GM18508 (cell line): ENCODE data around the gene MYOD1.

Source experiments
- ATAC-seq: cut with Tn5 transposase; IDR thresholded peaks from one replicate; pipeline ENCODE4 v1.9.1; 2021; ENCODE audit warnings: moderate number of reproducible peaks; ENCODE audit not compliant: insufficient read depth, unreplicated experiment

MYOD1 gene

DNA sequence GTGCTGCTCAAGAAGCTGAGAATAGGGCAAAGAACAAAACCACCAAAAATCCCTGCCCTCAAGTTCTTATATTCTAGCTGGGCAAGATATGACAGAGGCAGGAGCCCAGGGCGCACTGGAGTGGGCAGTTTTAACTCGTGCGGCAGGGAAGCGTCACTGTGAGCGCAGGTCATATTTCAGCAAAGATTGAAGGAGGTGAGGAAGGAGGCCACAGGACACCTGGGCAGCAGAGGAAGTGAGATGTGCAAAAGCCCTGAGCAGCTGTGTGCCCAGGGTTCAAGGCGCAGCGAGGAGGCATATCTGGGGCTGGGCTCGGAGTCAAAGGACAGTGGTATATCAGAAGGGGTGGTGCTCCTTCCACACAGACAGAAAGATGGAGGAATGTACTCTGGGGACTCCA lies 28.7 kb downstream of the MYOD1 start:
- no peak for ATAC-seq

DNA sequence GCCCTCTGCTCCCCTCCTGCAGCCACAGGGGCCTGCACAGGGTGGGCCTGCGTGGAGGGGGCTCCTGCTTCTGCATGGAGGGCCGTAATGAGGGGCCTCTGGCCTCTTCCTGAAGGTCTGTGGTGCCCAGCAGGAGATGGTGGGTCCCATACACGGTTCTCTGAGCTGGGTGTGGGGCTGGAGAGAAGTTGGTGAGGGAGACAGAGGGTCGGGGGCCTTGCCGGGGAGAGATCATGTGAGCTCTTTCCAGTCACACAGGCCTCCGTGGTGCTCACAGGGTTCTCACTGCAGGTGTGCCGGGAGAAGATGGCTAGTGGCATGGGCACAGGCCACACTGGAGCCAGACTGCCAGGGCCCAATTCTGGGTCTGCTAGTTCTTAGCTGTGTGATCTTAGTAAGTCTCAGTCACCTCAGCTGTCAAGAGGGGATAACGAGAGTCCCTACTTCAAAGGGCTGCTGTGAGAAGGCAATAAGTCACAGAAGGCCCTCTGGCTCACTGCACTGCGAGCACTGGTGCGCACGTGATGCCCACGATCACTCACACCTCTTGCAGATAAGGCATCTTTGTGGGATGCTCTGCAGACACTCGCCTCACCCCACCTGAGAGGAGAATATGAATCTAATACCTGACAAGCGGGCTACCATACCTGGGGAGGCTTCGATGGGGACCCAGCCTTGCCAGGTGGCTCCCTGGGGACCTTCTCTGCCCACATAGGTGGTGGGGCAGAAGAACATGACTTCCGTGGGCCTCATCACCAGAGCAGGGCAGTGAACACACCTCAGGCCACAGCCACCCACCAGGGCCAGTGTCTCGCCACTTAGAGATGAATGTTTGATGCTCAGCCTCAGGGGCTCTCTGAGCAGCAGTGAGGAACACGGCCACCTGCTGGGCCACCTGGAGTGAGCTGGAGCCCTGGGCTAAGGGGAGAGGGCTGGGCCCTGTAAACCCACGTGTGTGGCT lies 29.7 kb downstream of the MYOD1 start:
- ATAC-seq, result no peak

DNA sequence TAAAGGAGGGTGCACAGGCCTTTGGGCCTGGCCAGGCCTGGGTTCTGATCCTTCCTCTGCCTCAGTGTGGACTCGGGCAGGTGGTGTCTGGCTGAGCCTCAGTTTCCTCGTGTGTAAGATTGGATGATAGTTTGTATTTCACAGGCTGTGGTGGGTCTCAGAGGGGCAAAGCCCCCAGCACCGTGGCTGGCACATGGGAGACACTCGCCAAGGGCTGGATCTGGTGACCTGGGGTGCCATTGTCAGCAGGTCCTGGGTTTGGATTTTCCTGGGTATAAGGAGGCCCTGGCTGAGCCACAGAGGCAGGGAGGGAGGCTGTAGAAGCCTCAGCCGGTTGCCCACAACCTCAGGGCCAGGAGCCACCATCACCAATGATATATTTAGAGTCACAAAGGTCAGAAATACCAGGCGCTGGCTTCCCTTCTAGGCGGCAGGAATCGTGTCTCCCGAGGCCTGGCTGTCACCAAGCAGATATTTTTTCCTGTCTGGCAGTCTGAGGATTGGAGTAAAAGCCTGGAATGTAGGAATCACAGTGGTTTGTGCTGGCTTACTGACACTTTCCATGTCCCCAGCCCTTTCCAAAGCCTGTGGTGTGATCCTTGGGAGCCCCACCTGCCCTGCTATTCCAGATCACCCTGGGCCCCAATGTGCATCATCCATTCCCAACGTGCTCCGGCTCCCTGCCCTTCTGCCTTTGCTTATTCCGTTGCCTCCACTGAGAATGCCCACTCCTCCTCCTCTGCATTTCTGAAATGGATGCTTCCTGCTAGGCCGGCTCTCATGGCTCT lies 30.8 kb downstream of the MYOD1 start:
- no peak for ATAC-seq

DNA sequence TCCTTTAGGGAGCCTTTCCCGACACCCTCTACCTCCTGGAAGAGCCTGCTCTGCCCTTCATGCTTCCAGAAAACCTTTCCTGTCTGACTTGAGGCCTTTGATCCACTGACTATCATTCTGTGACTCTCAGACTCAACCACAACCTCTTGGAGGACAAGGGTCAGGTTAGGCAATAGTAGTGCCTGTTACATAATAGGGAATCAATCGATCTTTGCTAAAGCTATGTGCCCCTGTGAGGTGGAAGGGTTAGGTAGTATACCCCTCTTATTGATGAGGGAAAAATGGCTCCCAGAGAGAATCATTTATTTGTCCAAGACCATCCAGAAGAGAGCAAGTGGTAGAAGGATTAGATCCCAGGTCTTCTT lies 31.4 kb downstream of the MYOD1 start:
- ATAC-seq, result no peak

DNA sequence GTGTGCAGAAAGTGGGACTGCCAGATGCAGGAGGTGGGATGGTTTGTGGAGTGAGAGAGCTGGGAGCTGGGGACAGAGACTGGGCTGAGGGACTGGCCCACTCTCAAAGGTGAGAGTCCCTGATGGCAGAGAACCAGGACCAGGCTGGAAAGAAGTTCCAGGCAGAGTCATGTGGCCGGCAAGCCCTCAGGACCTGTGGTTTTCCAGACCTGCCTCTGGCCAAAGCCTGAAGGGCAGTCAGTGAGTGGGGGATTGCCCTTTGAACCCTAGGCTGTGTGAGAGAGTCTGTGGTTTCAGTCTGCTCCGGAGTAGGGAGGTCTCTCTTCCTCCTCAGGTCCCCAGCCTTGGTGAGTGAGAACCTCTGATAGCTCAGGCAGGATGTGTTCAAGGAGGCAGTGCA lies 32.2 kb downstream of the MYOD1 start:
- no peak for ATAC-seq

DNA sequence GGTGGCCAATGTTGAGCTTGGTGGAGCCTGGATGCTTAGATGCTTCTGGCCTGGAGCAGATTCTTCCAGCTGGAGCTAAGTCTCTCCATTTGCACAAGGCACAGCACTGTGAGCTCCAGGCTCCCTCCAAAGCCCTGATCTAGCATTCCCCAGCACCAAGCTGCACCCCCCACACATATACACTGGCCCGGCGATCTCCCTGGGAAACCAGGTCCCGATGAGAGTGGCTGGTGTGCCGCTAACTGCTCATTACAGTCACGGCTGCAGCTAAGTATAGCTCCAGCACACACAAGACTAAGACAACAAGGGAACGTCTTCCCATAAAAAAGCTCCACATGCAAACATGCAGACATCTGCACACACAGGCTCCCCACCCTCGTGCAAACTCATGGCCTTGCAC lies 32.8 kb downstream of the MYOD1 start:
- no peak for ATAC-seq

DNA sequence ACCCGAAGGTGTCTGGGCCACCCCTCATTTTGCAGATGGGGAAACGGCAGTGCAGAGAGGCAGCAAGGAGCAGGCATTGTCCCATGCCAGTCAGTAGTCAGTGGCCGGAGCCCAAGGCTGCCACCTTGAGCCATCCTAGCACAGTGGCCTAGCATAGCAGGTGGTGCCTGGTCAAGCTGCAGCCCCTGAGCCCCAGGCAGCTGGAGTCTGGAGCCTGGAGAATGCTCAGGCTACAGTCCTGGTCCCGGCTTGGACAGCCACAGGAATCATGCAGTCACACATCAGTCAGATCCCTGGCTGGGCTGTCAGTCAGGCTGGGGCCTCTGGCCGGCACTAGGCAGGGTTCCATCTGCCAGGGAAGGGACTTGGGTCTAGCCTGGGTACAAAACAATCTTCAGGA lies 33.8 kb downstream of the MYOD1 start:
- no peak for ATAC-seq

DNA sequence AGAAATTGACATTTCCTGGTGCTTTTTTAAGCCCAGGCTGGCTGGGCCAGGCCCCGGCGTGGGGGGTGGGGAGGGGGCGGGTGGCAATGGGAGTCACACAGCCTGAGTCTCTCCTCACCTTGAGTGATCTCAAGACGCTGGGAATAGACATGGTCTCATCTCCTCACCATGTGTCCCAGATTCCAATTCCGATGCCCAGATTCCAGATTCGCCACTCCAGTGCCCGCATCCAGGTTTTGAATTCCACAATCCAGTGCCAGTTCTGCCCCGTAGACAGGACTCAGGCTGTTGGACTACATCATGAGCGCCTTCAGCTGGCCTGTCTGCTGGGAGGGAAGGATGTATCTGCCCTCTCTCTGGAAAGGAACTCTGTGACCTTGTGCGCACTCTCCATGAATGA lies 34.3 kb downstream of the MYOD1 start:
- ATAC-seq, result no peak

DNA sequence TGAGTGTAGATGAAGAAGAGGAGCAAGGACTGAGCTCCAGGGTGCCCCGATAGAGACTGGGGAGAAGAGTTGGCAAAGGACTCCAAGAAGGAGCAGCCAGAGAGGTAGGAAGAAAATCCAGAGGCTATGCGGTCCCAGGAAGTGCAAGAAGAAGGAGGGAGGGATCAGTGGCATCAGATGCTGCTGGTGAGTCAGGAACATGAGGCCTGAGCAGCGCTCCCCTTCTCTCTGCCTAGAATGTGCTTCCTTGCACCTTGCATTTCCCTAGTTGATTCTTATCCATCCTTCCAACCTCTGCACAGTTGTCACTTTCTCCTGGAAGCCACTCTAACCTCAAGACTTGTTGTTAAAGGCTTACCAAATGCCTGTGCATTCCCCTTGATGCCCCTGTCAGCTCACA lies 36.5 kb downstream of the MYOD1 start:
- no peak for ATAC-seq

DNA sequence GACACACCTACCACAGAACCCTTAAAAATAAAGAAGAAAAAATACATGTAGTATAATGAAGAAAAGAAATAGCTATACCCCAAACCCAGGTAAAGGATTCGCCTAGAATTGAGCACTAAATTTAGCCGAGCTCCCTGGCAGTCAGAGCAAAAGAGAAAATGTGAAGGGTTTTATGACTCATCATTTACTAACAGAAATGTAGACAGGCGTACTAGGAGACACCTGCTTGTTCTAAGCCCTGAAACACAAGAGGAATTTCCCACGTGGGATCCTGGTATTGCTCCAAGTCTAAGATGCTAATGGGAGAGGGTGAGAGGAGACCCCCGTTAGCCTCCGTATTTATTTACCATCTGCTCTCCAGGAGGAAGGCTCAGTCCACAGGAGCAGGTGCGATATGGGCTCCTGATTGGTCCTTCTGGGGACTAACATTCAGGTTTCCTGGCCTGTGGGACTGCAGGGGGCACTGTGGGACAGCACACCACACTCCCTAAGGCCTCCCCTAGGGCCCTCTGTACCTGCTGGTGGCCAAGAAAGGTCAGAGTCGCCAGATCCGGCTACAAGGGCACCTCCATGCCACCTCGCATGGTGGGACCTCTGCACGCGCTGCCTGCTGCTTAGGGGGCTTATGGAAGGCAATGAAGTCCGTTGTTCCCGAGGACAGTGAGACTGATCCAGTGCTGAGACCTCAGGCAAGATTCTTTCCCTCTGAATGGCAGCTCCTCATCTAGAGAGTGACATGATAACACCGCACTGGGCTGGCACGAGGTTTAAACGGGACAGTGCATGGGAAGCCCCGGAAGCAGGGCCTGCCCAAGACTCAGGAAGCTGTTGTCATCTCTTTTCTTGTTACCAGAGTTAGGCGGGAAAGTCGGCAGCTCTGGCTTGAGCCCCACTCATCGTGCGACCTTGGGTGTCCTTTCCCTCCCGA lies 41.0 kb downstream of the MYOD1 start:
- ATAC-seq, result no peak

DNA sequence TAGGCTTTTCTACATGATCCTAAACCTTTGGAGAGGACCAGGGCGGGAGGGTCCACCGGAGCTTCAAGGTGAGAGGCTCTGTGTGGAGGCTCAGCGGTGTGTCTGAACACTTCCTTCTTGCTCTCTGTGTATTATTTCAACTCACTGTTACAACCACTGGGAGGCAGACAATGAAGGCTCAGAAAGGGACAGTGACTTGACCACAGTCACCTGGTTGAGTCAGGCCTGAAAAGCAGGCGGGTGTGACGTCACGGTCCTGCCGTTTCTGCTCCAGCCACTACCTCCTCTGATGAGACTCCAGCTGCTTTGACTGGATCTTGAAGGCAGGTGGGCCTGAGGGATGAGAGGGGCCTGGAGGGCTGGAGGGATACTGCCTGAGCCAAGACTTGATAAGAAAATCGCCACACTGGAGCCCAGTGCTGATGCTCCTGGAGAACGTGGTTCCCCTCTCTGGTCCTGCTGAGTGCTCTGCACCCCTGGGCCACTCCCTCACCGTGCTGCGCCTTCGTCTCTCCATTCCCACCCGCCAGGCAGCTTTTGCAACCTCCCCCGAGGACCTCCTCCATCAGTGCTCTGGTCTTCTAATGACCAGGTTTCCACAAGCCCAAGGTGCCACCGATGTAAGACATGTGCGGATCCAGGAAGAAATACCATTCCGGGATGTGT lies 43.1 kb downstream of the MYOD1 start:
- no peak for ATAC-seq

DNA sequence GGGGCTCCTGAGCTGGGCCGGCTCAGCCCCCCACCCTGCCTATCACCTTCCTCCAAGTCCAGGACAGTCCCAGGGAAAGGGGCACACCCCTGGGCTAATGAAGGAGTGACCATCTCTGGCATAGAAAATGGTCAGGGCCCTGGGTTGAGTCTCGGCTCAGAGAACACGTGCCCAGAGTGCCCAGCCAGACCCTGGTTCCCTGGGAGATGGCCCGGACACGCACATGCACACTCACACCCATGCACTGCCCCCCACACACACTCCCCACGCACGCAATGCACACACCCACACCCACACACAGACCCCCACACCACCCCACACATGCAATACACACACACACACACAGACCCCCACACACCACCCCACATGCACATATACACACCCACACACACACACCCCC lies 43.9 kb downstream of the MYOD1 start:
- ATAC-seq, result no peak

DNA sequence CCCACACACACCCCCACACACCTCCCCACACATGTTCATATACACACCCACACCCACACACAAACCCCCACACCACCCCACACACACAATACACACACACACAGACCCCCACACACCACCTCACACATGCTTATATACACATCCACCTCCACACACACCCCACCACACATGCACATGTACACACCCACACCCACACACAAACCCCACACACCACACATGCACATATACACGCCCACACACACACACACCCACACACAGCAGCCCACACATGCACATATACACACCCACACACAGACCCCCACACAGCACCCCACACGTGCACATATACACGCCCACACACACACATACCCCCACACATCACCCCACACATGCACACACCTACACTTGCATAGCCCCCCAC lies 44.3 kb downstream of the MYOD1 start:
- ATAC-seq, result no peak

DNA sequence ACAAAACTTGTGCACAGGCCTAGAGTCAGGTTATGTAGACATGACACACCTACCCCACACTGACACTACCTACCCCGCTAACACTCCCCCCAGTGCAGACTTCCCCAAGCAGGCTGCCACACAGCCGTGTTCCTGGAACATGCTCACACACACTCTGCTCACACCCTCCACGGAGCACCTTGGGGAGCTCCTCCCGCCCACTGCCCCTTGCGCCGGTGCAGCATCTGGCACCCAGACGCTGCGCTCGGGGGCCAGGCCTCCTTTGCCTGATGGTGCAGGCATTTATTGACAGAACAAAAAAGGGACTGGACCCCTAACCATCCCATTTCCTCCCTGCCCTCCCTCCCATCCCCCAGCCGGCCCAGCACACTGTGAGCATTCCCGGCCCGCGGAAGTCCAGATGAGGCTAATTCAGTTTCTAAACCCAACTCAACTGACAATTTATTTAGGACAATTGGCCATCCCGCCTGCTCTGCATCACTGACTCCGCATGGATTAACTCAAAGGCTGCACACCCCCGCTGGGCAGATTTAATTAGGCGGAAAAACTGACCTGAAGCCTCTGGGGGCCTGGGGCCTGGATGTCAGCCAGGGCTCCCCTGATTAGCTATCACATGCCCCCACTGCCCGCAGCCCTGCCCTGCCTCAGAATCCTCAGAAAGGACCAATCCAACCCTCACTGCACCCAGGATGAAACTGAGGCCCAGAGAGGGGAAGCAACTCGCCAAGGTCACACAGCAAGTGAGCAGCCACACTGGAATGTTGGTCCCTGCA lies 45.3 kb downstream of the MYOD1 start:
- no peak for ATAC-seq

DNA sequence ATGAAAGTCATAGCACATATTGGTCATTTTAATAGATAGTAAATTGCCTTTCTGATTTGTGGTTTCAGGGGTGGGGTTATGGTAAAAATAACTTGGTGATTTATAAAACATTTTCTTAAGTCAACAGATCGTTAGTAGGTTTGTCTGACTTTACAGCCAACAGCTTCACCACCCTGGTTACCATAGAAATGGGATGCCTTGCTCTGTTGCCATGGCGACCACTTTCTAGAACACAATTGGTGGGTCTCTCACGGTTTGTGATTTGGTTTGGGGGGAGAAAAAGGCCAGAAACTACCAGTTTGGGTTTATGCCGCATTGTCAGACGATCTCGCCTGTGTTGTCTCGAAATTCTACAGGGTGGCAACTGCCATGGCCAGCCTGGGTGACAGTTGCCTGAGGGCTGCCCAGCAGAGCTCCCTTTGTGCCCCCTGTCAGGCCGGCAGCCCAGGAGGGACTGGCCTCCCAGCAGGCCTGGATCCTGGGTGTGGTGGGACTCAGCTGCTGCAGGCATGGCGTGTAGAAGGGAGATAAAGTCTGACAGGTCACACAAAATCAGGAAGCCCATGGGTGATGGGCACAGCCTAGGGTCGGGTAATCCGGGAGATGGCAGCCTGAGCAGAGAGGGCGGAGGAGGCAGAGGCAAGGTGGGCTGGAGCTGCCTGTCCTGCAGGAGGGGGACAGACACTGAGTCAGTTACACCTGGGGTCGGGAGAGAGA lies 46.1 kb downstream of the MYOD1 start:
- no peak for ATAC-seq

DNA sequence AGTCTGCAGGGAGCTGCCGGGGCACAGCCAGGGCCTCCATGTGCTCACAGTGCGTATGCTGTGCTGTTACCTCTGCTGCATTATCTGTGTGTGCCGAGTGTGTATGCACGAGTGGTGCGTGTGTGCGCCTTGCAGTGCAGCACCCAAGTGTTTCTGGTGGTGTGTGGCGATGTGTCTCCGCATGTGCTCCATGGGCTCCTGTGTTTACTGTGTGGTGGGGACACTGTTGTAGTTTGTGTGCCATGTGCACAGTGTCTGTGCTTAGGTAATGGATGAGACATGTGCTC lies 46.6 kb downstream of the MYOD1 start:
- ATAC-seq, result no peak

DNA sequence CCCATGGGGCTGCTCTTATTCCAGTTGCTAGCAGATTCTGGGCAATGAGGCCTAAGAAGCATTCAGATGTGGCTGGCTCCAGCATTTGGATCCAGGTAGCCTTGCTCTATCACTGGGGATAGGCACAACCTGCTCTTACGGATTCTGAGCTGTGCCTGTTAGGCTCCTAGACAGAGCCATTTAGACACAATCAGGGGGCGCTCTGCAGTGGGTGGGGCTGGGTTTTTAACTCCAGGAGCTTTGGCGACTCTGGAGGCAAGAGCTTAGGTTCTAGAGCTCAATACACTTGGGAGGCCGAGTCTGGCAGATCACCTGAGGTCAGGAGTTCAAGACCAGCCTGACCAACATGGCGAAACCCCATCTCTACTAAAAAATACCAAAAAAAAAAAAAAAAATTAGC lies 47.2 kb downstream of the MYOD1 start:
- no peak for ATAC-seq

DNA sequence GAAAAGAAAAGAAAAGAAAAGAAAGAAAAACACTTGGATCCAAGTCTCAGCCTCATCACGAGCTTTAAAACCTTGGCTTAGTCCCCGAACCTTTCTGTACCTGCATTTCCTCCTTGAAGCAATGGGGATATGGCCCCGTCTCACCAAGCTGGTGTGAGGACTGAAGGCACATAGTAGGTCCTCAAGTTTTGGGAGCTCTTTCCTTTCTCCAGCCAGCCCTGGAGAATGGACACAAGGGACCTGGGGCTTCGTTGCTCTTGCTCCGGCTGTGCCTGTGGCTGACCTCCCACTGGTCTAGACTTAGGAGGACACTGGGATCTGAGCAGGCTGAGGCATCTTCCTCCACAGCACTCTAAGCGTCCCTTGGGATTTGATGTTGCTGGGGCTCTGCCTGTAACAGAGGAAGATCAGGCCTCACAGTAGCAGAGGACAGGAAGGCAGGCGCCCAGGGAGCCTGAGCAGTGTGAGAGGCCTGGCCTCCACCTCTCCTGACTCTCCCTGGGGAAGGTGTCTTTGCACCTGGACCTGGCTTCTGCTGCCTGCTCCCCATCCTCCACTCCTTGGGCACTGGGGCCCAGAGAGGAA lies 48.0 kb downstream of the MYOD1 start:
- no peak for ATAC-seq

DNA sequence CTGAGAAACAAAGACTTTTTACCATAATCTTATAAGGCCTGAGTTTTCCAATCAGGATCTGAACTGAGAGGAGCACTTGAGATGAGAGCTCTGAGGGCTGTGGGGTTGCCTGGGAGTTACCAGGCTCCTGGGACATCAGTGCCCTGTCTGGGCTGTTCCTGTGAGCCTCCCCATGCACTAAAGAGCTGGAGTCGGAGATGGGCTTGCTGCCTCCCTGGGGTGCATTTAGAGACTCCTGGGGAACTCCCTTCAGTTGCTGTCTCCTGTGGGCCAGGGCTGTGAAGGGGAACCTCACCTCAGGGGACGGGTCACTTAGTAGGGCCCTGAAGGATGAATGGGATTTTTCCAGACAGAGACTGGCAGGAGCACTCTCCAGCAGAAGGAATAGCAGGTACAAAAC lies 48.5 kb downstream of the MYOD1 start:
- ATAC-seq, result no peak
